KMS-11 (cell line): ENCODE data around the gene INO80D.
"Not testable (repeated sequence)": the region's sequence is repeated elsewhere in the genome, so short reads cannot be mapped to it uniquely, and the experiment has no call there.

Experiments
- H2AFZ ChIP-seq: fragments of 200-600 bp; sonication (generic); 2 replicates; pipeline ENCODE4 v1.6.1; 2016; ENCODE audit warnings: antibody characterized with exemption, mixed run types, low read depth
- H3K27ac ChIP-seq: fragments of 200-600 bp; sonication (generic); 2 replicates; pipeline ENCODE4 v1.6.1; 2016; ENCODE audit warnings: mild to moderate bottlenecking, mixed run types
- H3K27me3 ChIP-seq: fragments of 200-600 bp; sonication (generic); 2 replicates; pipeline ENCODE4 v1.6.1; 2017; ENCODE audit warnings: mild to moderate bottlenecking, low read depth, mixed run types, moderate library complexity; ENCODE audit not compliant: insufficient read depth
- H3K36me3 ChIP-seq: fragments of 200-600 bp; sonication (generic); 2 replicates; pipeline ENCODE4 v1.6.1; 2017; ENCODE audit warnings: mild to moderate bottlenecking, mixed run types; ENCODE audit not compliant: insufficient read depth
- H3K4me1 ChIP-seq: fragments of 200-600 bp; sonication (generic); 2 replicates; pipeline ENCODE4 v1.6.1; 2016; ENCODE audit warnings: mild to moderate bottlenecking, low read depth, mixed run types; ENCODE audit not compliant: poor library complexity, severe bottlenecking
- H3K4me2 ChIP-seq: fragments of 200-600 bp; sonication (generic); 2 replicates; pipeline ENCODE4 v1.7.0; 2016; ENCODE audit warnings: mild to moderate bottlenecking, mixed run types
- H3K4me3 ChIP-seq: fragments of 200-600 bp; sonication (generic); IDR thresholded peaks from 2 replicates; pipeline ENCODE4 v1.6.1; 2017; ENCODE audit warnings: low read depth, low read length, mixed read lengths; ENCODE audit not compliant: insufficient read depth
- H3K79me2 ChIP-seq: fragments of 200-600 bp; sonication (generic); 2 replicates; pipeline ENCODE4 v1.6.1; 2016; ENCODE audit warnings: low read depth, mixed run types; ENCODE audit not compliant: insufficient read depth
- H3K9ac ChIP-seq: fragments of 200-600 bp; sonication (generic); 2 replicates; pipeline ENCODE4 v1.6.1; 2016; ENCODE audit warnings: mild to moderate bottlenecking, mixed run types
- H4K20me1 ChIP-seq: fragments of 200-600 bp; sonication (generic); 2 replicates; pipeline ENCODE4 v1.6.1; 2016; ENCODE audit warnings: mild to moderate bottlenecking, mixed run types; ENCODE audit not compliant: insufficient read depth
- CTCF ChIP-seq: fragments of 200-600 bp; sonication (generic); conservative IDR thresholded peaks from 2 replicates; pipeline ENCODE4 v1.6.1; 2017; ENCODE audit warnings: low read depth, mild to moderate bottlenecking, antibody characterized with exemption, low read length, moderate library complexity, mixed read lengths

The INO80D gene

GRCh38 chr2:206040525-206040924, 45.4 kb downstream of the INO80D start:
- TF ChIP-seq CTCF, result no peak
- no peak overlapping the region for H3K4me3 ChIP-seq
- H4K20me1 ChIP-seq, result no peaks in the 10 kb centered on the region
- no peak overlapping the region for H2AFZ ChIP-seq
- no peaks in the 10 kb centered on the region for H3K27me3 ChIP-seq
- no peaks in the 10 kb centered on the region for H3K79me2 ChIP-seq
- no peaks in the 10 kb centered on the region; the same call in 1 of the 2 replicates for H3K36me3 ChIP-seq
- no peak overlapping the region for H3K9ac ChIP-seq
- H3K4me1 ChIP-seq, result no peaks in the 10 kb centered on the region
- H3K27ac ChIP-seq, result no peak overlapping the region
- no peak overlapping the region for H3K4me2 ChIP-seq

GRCh38 chr2:206035393-206035792, 50.6 kb downstream of the INO80D start:
- H3K4me3 ChIP-seq, H4K20me1 ChIP-seq, H3K4me1 ChIP-seq, H3K36me3 ChIP-seq, H3K27ac ChIP-seq, H3K79me2 ChIP-seq, H2AFZ ChIP-seq, H3K27me3 ChIP-seq, H3K9ac ChIP-seq, H3K4me2 ChIP-seq: not testable (repeated sequence)

GRCh38 chr2:206033452-206033851, 52.5 kb downstream of the INO80D start:
- not testable (repeated sequence) for H3K27me3 ChIP-seq, H3K36me3 ChIP-seq, H4K20me1 ChIP-seq, H3K4me1 ChIP-seq, H3K27ac ChIP-seq, H3K4me3 ChIP-seq, H3K4me2 ChIP-seq, H3K9ac ChIP-seq, H3K79me2 ChIP-seq, H2AFZ ChIP-seq

- no peaks in the 10 kb centered on the region for H3K79me2 ChIP-seq
- H3K27me3 ChIP-seq, result no peaks in the 10 kb centered on the region
- no peak overlapping the region for H3K4me3 ChIP-seq
- no peak overlapping the region for H2AFZ ChIP-seq
- no peaks in the 10 kb centered on the region for H3K36me3 ChIP-seq
- H3K4me2 ChIP-seq, result no peak overlapping the region
- H4K20me1 ChIP-seq, result no peaks in the 10 kb centered on the region
- no peak for TF ChIP-seq CTCF
- no peaks in the 10 kb centered on the region for H3K4me1 ChIP-seq
- no peak overlapping the region for H3K9ac ChIP-seq
- H3K27ac ChIP-seq, result no peak overlapping the region
Measured at GRCh38 chr2:206031950-206032567, 53.9 kb downstream of the INO80D start.

- TF ChIP-seq CTCF, result no peak
- no peak overlapping the region for H3K4me2 ChIP-seq
Measured at GRCh38 chr2:206031162-206031784, 54.7 kb downstream of the INO80D start.

More at GRCh38 chr2:206031162-206031784, 54.7 kb downstream of the INO80D start:
- no peak overlapping the region for H3K9ac ChIP-seq
- H3K27me3 ChIP-seq, result no peaks in the 10 kb centered on the region
- H3K79me2 ChIP-seq, result no peaks in the 10 kb centered on the region
- H3K27ac ChIP-seq, result no peak overlapping the region
- no peaks in the 10 kb centered on the region for H3K36me3 ChIP-seq
- H2AFZ ChIP-seq, result no peak overlapping the region
- no peaks in the 10 kb centered on the region for H3K4me1 ChIP-seq
- no peak overlapping the region for H3K4me3 ChIP-seq
- H4K20me1 ChIP-seq, result no peaks in the 10 kb centered on the region
